Endothelial cell (in vitro differentiated cells): ENCODE data around the gene ZSWIM5. TPM values are rescaled to one million over a fixed set of nuclear protein-coding genes. Genes with fewer than 3 reads are reported as not detected.
"Not testable (repeated sequence)": the region's sequence is repeated elsewhere in the genome, so short reads cannot be mapped to it uniquely, and the experiment has no call there.

Source experiments
- DNase-seq: peaks from one replicate; pipeline ENCODE4 v3.0.0; 2021; ENCODE audit warnings: low spot score
- H3K27ac Mint-ChIP-seq: one replicate; pipeline ENCODE4 v1.8.0; 2021; ENCODE audit warnings: mixed read lengths, inconsistent platforms; ENCODE audit not compliant: unreplicated experiment
- H3K27me3 Mint-ChIP-seq: one replicate; pipeline ENCODE4 v1.8.0; 2021; ENCODE audit warnings: mild to moderate bottlenecking, moderate library complexity, mixed read lengths, inconsistent platforms; ENCODE audit not compliant: unreplicated experiment
- H3K36me3 Mint-ChIP-seq: one replicate; pipeline ENCODE4 v1.8.0; 2021; ENCODE audit warnings: mild to moderate bottlenecking, low read depth, mixed read lengths, inconsistent platforms; ENCODE audit not compliant: unreplicated experiment
- H3K4me1 Mint-ChIP-seq: one replicate; pipeline ENCODE4 v1.8.0; 2021; ENCODE audit warnings: mild to moderate bottlenecking, mixed read lengths, inconsistent platforms; ENCODE audit not compliant: unreplicated experiment
- H3K4me3 Mint-ChIP-seq: one replicate; pipeline ENCODE4 v1.8.0; 2021; ENCODE audit warnings: mild to moderate bottlenecking, mixed read lengths, inconsistent platforms; ENCODE audit not compliant: unreplicated experiment
- H3K9me3 Mint-ChIP-seq: one replicate; pipeline ENCODE4 v1.8.0; 2021; ENCODE audit warnings: mixed read lengths, inconsistent platforms; ENCODE audit not compliant: unreplicated experiment
- total RNA-seq: library from RNA; stranded (reverse); fragmentation: NEBNext Ultra II Directional; extraction: Animal tissue kit (Norgen Biotek cat#: 25700); gene quantifications from one replicate; pipeline ENCODE4 v1.2.1, GENCODE V29; 2021; ENCODE audit not compliant: unreplicated experiment
- TF ChIP-seq, protein P1 (sequence below): fragments of 200-600 bp; sonication (generic); IDR thresholded peaks from one replicate; pipeline ENCODE4 v1.5.0; 2021; ENCODE audit warnings: antibody characterized with exemption; ENCODE audit not compliant: unreplicated experiment

Gene ZSWIM5
- total RNA-seq, 1 donor from 2014 or later = 6.6 TPM

DNA sequence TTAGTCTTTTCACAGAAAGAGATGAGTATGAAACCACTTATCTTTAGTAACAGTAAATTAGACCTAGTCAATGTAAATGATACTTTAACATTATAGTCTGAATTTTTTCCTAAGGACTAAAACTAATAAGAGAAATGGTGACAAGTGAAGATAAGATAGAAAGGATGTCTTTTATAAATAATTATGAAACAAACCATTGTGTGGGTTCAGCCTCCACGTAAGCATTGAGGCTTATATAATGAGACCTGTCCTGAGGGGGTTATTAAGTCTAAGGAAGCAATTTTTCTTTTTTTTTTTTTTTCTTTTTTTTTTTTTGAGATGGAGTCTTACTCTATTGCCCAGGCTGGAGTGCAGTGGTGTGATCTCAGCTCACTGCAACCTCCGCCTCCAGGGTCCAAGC is 138.6 kb downstream of the ZSWIM5 start:
- H3K4me3 Mint-ChIP-seq = no peak overlapping the region
- H3K36me3 Mint-ChIP-seq = no peaks in the 10 kb centered on the region
- no peaks in the 10 kb centered on the region for H3K27me3 Mint-ChIP-seq

DNA sequence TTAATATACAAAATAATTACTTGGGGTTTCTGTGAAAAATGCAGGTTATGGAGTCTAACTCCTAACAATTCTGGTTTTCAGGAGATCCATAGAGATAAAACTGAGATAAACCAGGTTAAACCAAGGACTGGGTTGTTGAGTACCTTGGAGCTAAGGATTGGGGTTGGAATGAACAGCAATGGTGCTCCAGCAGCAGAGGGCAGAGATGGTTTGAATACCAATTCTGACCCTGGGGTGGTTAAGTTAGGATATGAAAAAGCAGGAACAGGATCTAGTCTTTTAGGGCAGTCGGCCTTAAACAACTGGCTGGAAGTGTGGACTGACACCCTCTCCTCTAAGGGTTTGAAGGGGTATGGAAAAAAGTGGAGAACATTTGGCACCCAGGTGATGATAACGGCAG is 141.3 kb downstream of the ZSWIM5 start:
- no peak overlapping the region for H3K4me3 Mint-ChIP-seq
- no peak for DNase-seq
- no peaks in the 10 kb centered on the region for H3K4me1 Mint-ChIP-seq
- H3K36me3 Mint-ChIP-seq = no peaks in the 10 kb centered on the region
- no peaks in the 10 kb centered on the region for H3K9me3 Mint-ChIP-seq
- H3K27ac Mint-ChIP-seq = no peak overlapping the region
- TF ChIP-seq, protein P1, sequence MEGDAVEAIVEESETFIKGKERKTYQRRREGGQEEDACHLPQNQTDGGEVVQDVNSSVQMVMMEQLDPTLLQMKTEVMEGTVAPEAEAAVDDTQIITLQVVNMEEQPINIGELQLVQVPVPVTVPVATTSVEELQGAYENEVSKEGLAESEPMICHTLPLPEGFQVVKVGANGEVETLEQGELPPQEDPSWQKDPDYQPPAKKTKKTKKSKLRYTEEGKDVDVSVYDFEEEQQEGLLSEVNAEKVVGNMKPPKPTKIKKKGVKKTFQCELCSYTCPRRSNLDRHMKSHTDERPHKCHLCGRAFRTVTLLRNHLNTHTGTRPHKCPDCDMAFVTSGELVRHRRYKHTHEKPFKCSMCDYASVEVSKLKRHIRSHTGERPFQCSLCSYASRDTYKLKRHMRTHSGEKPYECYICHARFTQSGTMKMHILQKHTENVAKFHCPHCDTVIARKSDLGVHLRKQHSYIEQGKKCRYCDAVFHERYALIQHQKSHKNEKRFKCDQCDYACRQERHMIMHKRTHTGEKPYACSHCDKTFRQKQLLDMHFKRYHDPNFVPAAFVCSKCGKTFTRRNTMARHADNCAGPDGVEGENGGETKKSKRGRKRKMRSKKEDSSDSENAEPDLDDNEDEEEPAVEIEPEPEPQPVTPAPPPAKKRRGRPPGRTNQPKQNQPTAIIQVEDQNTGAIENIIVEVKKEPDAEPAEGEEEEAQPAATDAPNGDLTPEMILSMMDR = no peak
- H3K27me3 Mint-ChIP-seq = no peaks in the 10 kb centered on the region

More for the DNA sequence above, 138.6 kb downstream of the ZSWIM5 start:
- H3K4me1 Mint-ChIP-seq = no peaks in the 10 kb centered on the region
- TF ChIP-seq, protein P1 = no peak
- no peaks in the 10 kb centered on the region for H3K9me3 Mint-ChIP-seq
- DNase-seq = no peak
- H3K27ac Mint-ChIP-seq = no peak overlapping the region

DNA sequence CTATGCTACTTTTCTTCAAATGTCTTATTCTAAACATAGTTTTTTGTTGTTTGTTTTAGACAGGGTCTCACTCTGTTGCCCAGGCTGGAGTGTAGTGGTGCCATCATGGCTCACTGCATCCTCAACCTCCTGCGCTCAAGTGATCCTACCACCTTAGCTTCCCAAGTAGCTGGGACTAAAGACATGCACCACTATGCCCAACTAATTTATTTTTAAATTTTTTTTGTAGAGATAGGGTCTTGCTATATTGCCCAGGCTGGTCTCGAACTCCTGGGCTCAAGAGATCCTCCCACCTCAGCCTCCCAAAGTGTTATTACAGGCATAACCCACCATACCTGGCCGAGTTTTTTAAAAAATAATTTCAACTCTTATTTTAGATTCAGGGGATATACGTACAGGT is 143.9 kb downstream of the ZSWIM5 start:
- not testable (repeated sequence) for H3K9me3 Mint-ChIP-seq, H3K27ac Mint-ChIP-seq, H3K4me1 Mint-ChIP-seq, H3K27me3 Mint-ChIP-seq, H3K36me3 Mint-ChIP-seq, H3K4me3 Mint-ChIP-seq, DNase-seq

DNA sequence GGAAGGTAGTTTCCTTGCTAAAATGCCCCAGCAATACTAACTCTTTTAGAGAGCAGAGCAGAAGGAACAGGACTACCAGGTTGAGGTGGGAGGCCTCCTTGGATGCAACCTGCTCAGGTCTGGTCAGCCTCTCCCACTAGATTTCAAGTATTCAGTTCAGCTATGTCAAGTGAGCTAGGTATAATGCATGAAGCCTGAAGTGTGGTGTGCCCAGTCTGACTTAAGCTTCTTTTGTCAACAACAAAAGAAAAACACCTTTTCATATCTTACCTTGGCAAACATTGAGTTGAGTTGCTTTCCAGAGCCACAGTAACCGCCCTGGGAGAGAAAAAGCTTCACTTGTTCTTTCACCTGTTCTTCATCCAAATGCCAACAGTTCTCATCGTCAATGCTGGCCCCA is 146.6 kb downstream of the ZSWIM5 start:
- no peak overlapping the region for H3K27ac Mint-ChIP-seq
- no peaks in the 10 kb centered on the region for H3K4me1 Mint-ChIP-seq
- no peak for DNase-seq
- H3K9me3 Mint-ChIP-seq = no peaks in the 10 kb centered on the region
- H3K4me3 Mint-ChIP-seq = no peak overlapping the region
- H3K27me3 Mint-ChIP-seq = no peaks in the 10 kb centered on the region
- TF ChIP-seq, protein P1 = no peak
- peaks cover 4% of the 10 kb centered on the region for H3K36me3 Mint-ChIP-seq

DNA sequence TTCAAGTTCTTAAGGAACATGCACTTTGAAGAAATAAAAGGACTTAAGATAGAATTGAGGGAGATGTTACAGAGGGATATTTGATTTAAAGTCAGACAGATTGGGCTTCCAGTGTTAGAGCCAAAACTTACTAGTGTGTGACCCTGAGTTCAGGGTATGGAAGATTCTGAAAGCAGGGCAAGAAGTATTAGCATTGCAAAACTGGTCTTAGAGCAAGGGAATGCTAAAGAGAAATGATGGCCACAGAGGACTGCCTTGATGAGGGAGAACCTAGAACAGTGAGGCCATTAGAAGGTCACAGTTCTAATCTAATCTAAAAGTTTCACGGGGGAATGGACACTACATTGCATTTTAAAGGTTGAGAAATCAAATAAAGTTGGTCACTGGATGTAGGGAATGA is 148.9 kb downstream of the ZSWIM5 start:
- TF ChIP-seq, protein P1 = no peak
- H3K27me3 Mint-ChIP-seq = no peaks in the 10 kb centered on the region
- H3K27ac Mint-ChIP-seq = no peak overlapping the region
- H3K9me3 Mint-ChIP-seq = no peaks in the 10 kb centered on the region
- H3K4me1 Mint-ChIP-seq = no peaks in the 10 kb centered on the region
- DNase-seq = no peak
- no peak overlapping the region for H3K4me3 Mint-ChIP-seq
- peaks cover 4% of the 10 kb centered on the region for H3K36me3 Mint-ChIP-seq
